MCF 10A (cell line): Measurements from ENCODE around the gene PPFIBP1. TPM values are rescaled to one million over a fixed set of nuclear protein-coding genes. Genes with fewer than 3 reads are reported as not detected.

Experiments
- BruUV-seq: library from RNA; stranded (reverse); fragments of 400-500 nt; replicated peaks from 2 replicates; lab custom pipeline; 2021; lab: Mats Ljungman, UMichigan
- CTCF ChIA-PET: fragments of 300-600 bp; sonication (Branson Sonifier 250); formaldehyde crosslinking; extraction: SDS; loops from one replicate; lab custom pipeline; 2021; ENCODE audit warnings: antibody characterized with exemption, inconsistent platforms; lab: Yijun Ruan, JAX
- POLR2A ChIA-PET: fragments of 300-600, 350-650 bp; sonication (Branson Sonifier 250); formaldehyde crosslinking; extraction: SDS; loops from one replicate; lab custom pipeline; 2020; ENCODE audit warnings: antibody characterized with exemption, inconsistent platforms; lab: Yijun Ruan, JAX
- DNase-seq: peaks from one replicate; pipeline ENCODE4 v3.0.0-alpha.2; 2018; ENCODE audit not compliant: unreplicated experiment
- H3K27ac Mint-ChIP-seq: one replicate; pipeline ENCODE4 v1.8.0; 2022; ENCODE audit warnings: mild to moderate bottlenecking, low read depth, mixed read lengths; ENCODE audit not compliant: unreplicated experiment
- H3K27me3 Mint-ChIP-seq: one replicate; pipeline ENCODE4 v1.8.0; 2022; ENCODE audit warnings: mixed read lengths; ENCODE audit not compliant: insufficient read depth, unreplicated experiment
- H3K36me3 Mint-ChIP-seq: one replicate; pipeline ENCODE4 v1.8.0; 2022; ENCODE audit warnings: mild to moderate bottlenecking, moderate library complexity, mixed read lengths; ENCODE audit not compliant: insufficient read depth, unreplicated experiment
- H3K4me1 Mint-ChIP-seq: one replicate; pipeline ENCODE4 v1.8.0; 2022; ENCODE audit warnings: mixed read lengths; ENCODE audit not compliant: insufficient read depth, unreplicated experiment
- H3K4me3 Mint-ChIP-seq: one replicate; pipeline ENCODE4 v1.8.0; 2022; ENCODE audit warnings: mild to moderate bottlenecking, moderate library complexity, mixed read lengths; ENCODE audit not compliant: unreplicated experiment
- H3K9me3 Mint-ChIP-seq: one replicate; pipeline ENCODE4 v1.8.0; 2022; ENCODE audit warnings: mixed read lengths; ENCODE audit not compliant: unreplicated experiment
- CTCF ChIP-seq: fragments of 200-600 bp; IDR thresholded peaks from one replicate; pipeline ENCODE4 v1.8.0; 2022; ENCODE audit warnings: antibody characterized with exemption, mild to moderate bottlenecking; ENCODE audit not compliant: unreplicated experiment
- intact Hi-C: fragments of 100-400 bp; cut with micrococcal nuclease; formaldehyde crosslinking; loops from 2 replicates; pipeline ENCODE4 v1.14.1; 2022
- total RNA-seq: library from RNA; stranded (reverse); gene quantifications from 2 replicates; pipeline ENCODE4 v1.2.3, GENCODE V29; 2022

PPFIBP1 gene
- total RNA-seq, 1 experiment from 2014 or later, result 82.6 TPM

DNA sequence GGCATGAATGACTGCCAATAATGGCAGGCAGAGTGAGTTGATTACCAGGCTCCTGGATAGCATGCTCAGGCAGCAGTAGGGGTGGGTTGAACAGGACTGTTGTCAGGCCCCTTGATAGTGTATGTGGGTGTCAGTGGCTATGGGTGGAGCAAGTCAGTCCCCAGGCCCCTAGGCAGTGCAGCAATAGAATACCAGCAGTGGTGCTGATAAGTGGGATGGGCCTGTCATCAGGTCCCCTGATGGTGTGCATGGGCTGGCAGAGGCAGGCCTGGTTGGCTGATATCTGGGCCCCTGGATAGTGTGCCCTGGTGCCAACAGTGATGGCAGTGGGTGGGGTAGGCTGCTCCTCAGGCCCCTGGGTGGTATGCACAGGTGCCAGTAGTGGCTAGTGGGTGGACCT lies 45.1 kb upstream of the PPFIBP1 start:
- no TSS peak for BruUV-seq
- TF ChIP-seq CTCF, result no peak

GRCh38 chr12:27480016-27480415 lies 44.0 kb upstream of the PPFIBP1 start:
- no peak for DNase-seq
- H3K36me3 Mint-ChIP-seq, result no peaks in the 10 kb centered on the region
- CTCF ChIA-PET, result no interaction called here
- intact Hi-C loops, result no loop called here
- H3K9me3 Mint-ChIP-seq, result peaks cover 27% of the 10 kb centered on the region
- no peak overlapping the region for H3K27ac Mint-ChIP-seq
- no peak for TF ChIP-seq CTCF
- BruUV-seq, result no TSS peak
- H3K4me3 Mint-ChIP-seq, result no peak overlapping the region
- POLR2A ChIA-PET, result no interaction called here
- H3K4me1 Mint-ChIP-seq, result no peaks in the 10 kb centered on the region
- no peaks in the 10 kb centered on the region for H3K27me3 Mint-ChIP-seq

More for the DNA sequence above, 45.1 kb upstream of the PPFIBP1 start:
- ChIA-PET CTCF (no interaction called here), POLR2A (no interaction called here)
- Mint-ChIP-seq H3K4me3 (no peak overlapping the region), H3K27me3 (no peaks in the 10 kb centered on the region), H3K36me3 (no peaks in the 10 kb centered on the region), H3K9me3 (peaks cover 27% of the 10 kb centered on the region), H3K27ac (no peak overlapping the region), H3K4me1 (peaks cover 6% of the 10 kb centered on the region)
- intact Hi-C loops, result no loop called here
- DNase-seq, result no peak

GRCh38 chr12:27486961-27487360 lies 37.0 kb upstream of the PPFIBP1 start:
- Mint-ChIP-seq H3K36me3 (no peaks in the 10 kb centered on the region), H3K27me3 (no peaks in the 10 kb centered on the region), H3K27ac (no peak overlapping the region), H3K4me3 (no peak overlapping the region), H3K9me3 (peaks cover 5% of the 10 kb centered on the region), H3K4me1 (no peaks in the 10 kb centered on the region)
- ChIA-PET POLR2A (no interaction called here), CTCF (interaction anchor here (0.6 kb wide), 2 partner anchors 141 to 148 kb away, joined by 3 to 7 read pairs; no protein-coding TSS in a partner anchor)
- no peak for TF ChIP-seq CTCF
- no TSS peak for BruUV-seq
- intact Hi-C loops, result no loop called here
- DNase-seq, result no peak

GRCh38 chr12:27488479-27488878 lies 35.5 kb upstream of the PPFIBP1 start:
- no peak overlapping the region for H3K27ac Mint-ChIP-seq
- ChIA-PET CTCF (no interaction called here), POLR2A (no interaction called here)
- H3K4me3 Mint-ChIP-seq, result no peak overlapping the region
- no peak for DNase-seq
- no peaks in the 10 kb centered on the region for H3K36me3 Mint-ChIP-seq
- no peaks in the 10 kb centered on the region for H3K4me1 Mint-ChIP-seq
- BruUV-seq, result no TSS peak
- H3K27me3 Mint-ChIP-seq, result no peaks in the 10 kb centered on the region
- H3K9me3 Mint-ChIP-seq, result peaks cover 5% of the 10 kb centered on the region
- intact Hi-C loops, result no loop called here
- TF ChIP-seq CTCF, result no peak
